Kidney epithelial cell (primary cell): ENCODE data around the gene DPH2. TPM values are rescaled to one million over a fixed set of nuclear protein-coding genes. Genes with fewer than 3 reads are reported as not detected.

Experiments
- DNase-seq: peaks from one replicate; pipeline ENCODE4 v3.0.0-alpha.2; 2010; ENCODE audit warnings: low read depth
- H3K27me3 ChIP-seq: 2 replicates; pipeline ENCODE4 v1.6.0; 2011; ENCODE audit warnings: low read length; ENCODE audit not compliant: control insufficient read depth, insufficient read depth
- H3K36me3 ChIP-seq: 2 replicates; pipeline ENCODE4 v1.5.1; 2011; ENCODE audit warnings: low read length; ENCODE audit not compliant: control insufficient read depth, insufficient read depth
- H3K4me3 ChIP-seq: 2 replicates; pipeline ENCODE4 v1.5.1; 2011; ENCODE audit warnings: low read depth, mild to moderate bottlenecking, control low read depth, low read length
- total RNA-seq: library from RNA; depleted of rRNA; stranded (reverse); fragments of >200 nt; gene quantifications from 2 replicates; pipeline ENCODE4 v1.2.3, GENCODE V29; 2015
- TF ChIP-seq, protein P1 (sequence below): IDR thresholded peaks from 2 replicates; pipeline ENCODE4 v1.5.1; 2011; ENCODE audit warnings: mild to moderate bottlenecking, moderate library complexity, low read length, control low read depth, inconsistent platforms; ENCODE audit not compliant: insufficient read depth, poor library complexity, severe bottlenecking

DPH2 gene
- total RNA-seq, 1 donor from 2014 or later = 45.8 TPM

DNA sequence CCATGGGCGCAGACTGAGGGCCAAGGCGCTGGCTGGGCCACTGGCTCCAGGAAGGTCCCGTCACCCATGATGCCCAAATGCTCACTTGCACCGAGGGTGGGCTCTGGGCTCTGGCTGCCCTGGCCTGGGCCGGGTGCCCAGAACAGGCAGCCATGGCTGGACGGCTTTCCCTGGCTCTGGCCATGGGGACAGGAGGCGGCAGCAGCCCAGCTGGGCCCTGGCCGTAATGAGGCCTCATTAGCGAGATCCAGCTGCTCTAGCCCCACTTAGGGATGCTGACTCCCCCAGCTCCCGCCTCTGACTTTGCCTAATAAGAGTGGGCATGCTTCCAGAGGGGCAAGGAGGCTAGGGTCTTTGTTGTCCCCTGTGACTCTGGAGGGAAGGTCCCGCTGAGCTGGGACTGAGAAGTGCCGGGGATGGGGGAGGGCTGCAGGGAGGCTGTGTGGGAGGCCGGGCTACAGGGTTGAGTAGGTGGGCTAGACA, 49.7 kb downstream of the DPH2 start:
- DNase-seq = no peak
- TF ChIP-seq, protein P1, sequence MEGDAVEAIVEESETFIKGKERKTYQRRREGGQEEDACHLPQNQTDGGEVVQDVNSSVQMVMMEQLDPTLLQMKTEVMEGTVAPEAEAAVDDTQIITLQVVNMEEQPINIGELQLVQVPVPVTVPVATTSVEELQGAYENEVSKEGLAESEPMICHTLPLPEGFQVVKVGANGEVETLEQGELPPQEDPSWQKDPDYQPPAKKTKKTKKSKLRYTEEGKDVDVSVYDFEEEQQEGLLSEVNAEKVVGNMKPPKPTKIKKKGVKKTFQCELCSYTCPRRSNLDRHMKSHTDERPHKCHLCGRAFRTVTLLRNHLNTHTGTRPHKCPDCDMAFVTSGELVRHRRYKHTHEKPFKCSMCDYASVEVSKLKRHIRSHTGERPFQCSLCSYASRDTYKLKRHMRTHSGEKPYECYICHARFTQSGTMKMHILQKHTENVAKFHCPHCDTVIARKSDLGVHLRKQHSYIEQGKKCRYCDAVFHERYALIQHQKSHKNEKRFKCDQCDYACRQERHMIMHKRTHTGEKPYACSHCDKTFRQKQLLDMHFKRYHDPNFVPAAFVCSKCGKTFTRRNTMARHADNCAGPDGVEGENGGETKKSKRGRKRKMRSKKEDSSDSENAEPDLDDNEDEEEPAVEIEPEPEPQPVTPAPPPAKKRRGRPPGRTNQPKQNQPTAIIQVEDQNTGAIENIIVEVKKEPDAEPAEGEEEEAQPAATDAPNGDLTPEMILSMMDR = no peak
- Histone ChIP-seq H3K36me3 (no peaks in the 10 kb centered on the region), H3K27me3 (peaks cover 13% of the 10 kb centered on the region), H3K4me3 (no peak overlapping the region)

DNA sequence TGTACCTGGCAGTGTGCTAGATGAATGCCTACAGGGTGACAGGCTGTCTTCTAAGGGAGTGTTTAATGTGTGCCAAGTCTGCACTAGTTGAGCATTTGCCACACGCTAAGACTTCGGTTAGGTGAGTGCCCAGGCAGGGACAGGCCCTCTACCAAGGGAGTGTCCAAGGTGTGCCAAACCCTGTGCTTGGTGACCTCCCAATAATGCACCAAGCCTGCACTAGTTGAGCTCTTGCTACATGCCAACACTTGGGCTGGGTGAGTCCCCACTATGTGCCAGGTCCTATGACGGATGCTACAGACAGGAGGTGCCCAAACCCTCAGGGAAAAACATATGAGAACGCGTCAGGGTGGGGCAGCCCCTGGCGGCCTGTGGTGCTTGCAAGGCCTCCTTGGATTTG, 50.7 kb downstream of the DPH2 start:
- DNase-seq = no peak
- no peaks in the 10 kb centered on the region for H3K36me3 ChIP-seq
- TF ChIP-seq, protein P1 = no peak
- no peak overlapping the region for H3K4me3 ChIP-seq
- H3K27me3 ChIP-seq = peaks cover 11% of the 10 kb centered on the region

DNA sequence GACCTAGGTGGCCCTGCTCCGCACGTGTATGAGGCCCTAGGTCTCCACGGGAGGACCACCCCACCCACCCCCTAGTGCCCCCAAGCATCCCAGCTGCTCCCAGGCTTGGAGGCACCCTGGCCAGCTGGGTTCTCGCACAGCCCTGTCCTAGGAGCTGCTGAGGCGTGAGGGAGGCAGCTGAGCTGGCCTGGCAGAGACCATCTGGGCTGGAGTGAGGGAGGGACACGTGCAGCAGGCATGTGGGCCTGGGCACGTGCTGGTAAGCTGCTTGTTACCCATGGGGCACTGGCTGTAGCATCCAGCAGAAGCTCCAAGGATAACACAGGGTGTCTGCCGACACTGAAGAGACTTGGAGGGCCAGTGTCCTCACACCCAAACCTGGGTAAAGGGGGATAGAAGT, 51.3 kb downstream of the DPH2 start:
- H3K36me3 ChIP-seq = no peaks in the 10 kb centered on the region
- peaks cover 11% of the 10 kb centered on the region for H3K27me3 ChIP-seq
- H3K4me3 ChIP-seq = no peak overlapping the region
- TF ChIP-seq, protein P1 = no peak
- no peak for DNase-seq

DNA sequence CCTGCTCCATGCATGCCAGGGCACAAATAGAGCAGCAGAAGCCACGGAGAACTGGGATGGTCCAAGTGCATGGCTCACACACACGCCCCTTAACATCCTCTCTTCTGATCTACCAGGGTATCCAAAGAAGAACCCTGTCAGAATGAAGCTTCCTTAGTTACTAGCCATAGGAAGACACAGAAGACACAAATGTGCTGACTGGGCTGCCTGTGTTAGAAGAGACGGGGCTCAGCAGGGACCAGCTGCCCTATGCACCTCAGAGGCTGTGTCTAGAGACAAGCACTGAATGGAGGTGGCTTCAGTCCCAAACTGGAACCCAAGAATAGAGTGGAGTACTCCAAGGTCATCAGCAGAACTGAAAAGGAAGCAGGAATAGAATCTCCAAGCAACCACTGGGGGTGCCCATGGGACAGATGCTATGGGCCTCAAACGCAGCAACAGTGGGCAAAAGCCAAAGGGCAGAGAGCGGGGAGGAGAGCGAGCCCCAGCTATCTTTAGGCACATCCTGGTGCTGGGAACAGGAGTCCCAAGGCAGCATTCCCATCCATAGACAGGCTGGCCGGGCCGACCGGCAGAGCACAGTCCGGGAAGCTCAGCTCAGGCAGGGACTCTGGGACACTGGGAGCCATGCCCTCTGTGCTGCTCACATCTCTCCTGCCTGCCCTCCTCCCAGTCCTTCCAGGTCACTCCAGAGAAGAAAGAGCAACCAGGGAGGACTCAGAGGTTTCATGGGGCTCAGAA, 51.9 kb downstream of the DPH2 start:
- peaks cover 10% of the 10 kb centered on the region for H3K27me3 ChIP-seq
- DNase-seq = no peak
- no peak overlapping the region for H3K4me3 ChIP-seq
- H3K36me3 ChIP-seq = no peaks in the 10 kb centered on the region
- TF ChIP-seq, protein P1 = no peak

Other genes with a start within 250 kb of the DPH2 start
- gene ARTN, start 36.2 kb upstream of the DPH2 start, total RNA-seq = 3.9 and 4.7 TPM in 2 replicates
- 29.2 and 32.8 TPM in 2 replicates for gene IPO13, start 23.1 kb upstream of the DPH2 start, total RNA-seq
- 298 and 308 TPM in 2 replicates for gene ATP6V0B, start 5.0 kb downstream of the DPH2 start, total RNA-seq
- 62.6 and 86.8 TPM in 2 replicates for gene B4GALT2, start 9.2 kb downstream of the DPH2 start, total RNA-seq
- gene CCDC24, start 21.6 kb downstream of the DPH2 start, total RNA-seq = 4.4 and 9.6 TPM in 2 replicates
- 20.1 and 22.4 TPM in 2 replicates for gene SLC6A9, start 61.5 kb downstream of the DPH2 start, total RNA-seq
- not detected in 2 replicates for gene KLF17, start 148.8 kb downstream of the DPH2 start, total RNA-seq
- not detected in 2 replicates for gene KLF18, start 171.6 kb downstream of the DPH2 start, total RNA-seq
- gene DMAP1, start 243.5 kb downstream of the DPH2 start, total RNA-seq = 47.3 and 64.7 TPM in 2 replicates